Activated CD4-positive, alpha-beta T cell treated with anti-CD3 and anti-CD28 coated beads, Interleukin-2, amount 10 ng/mL, durations not matched to agents 24 days and 14 days (primary cell): ENCODE measurements around the gene CRNN. TPM values are rescaled to one million over a fixed set of nuclear protein-coding genes. Genes with fewer than 3 reads are reported as not detected.

ENCODE experiments used
- DNase-seq: peaks from one replicate; pipeline ENCODE4 v3.0.0; 2022
- H3K27ac Mint-ChIP-seq: one replicate; pipeline ENCODE4 v1.8.0; 2022; ENCODE audit warnings: mild to moderate bottlenecking, mixed read lengths
- H3K27me3 Mint-ChIP-seq: one replicate; pipeline ENCODE4 v1.8.0; 2022; ENCODE audit warnings: mixed read lengths
- H3K36me3 Mint-ChIP-seq: one replicate; pipeline ENCODE4 v1.8.0; 2022; ENCODE audit warnings: low read depth, mild to moderate bottlenecking, mixed read lengths
- H3K4me1 Mint-ChIP-seq: one replicate; pipeline ENCODE4 v1.8.0; 2021; ENCODE audit warnings: mixed read lengths
- H3K4me3 Mint-ChIP-seq: one replicate; pipeline ENCODE4 v1.8.0; 2022; ENCODE audit warnings: mild to moderate bottlenecking, moderate library complexity, mixed read lengths
- H3K9me3 Mint-ChIP-seq: one replicate; pipeline ENCODE4 v1.8.0; 2021; ENCODE audit warnings: mixed read lengths
- intact Hi-C: fragments of 100-400 bp; cut with micrococcal nuclease; formaldehyde crosslinking; loops from one replicate; pipeline ENCODE4 v1.15.1; 2023
- total RNA-seq: library from RNA; stranded (reverse); gene quantifications from 2 replicates; pipeline ENCODE4 v1.2.3, GENCODE V29; 2022

Gene CRNN
- not detected in 2 replicates for total RNA-seq

DNA sequence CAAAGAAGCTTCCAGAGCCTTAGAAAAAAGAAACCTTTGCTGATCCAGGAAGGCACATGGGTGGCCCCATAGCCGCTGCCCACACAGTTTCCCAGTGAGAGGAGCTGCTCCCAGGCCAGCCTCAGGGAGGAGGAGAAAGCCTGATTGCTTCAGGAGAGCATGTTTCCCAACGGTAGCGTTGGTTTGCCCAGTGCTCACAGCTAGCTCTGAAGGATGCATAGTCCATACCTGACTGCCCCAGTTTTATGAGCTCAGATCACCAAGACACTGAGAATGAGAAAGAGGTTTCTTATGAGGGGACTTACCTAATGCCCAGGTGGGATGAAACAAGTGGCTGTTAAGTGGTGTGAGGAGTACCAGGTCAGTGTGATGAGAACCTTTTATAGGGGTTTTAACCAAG lies at the start of gene CRNN:
Gene CRNN (minus strand): TSS at position 355 of the 400 bp plus-strand sequence. CDS start 2,030 bp downstream, outside the sequence.
- no peaks in the 10 kb centered on the region for H3K9me3 Mint-ChIP-seq
- H3K27me3 Mint-ChIP-seq: peaks cover 12% of the 10 kb centered on the region
- no peak for DNase-seq
- no peaks in the 10 kb centered on the region for H3K36me3 Mint-ChIP-seq
- no peak within 1 kb of the TSS for H3K4me3 Mint-ChIP-seq
- intact Hi-C loops: no loop called here
- H3K4me1 Mint-ChIP-seq: no peaks in the 10 kb centered on the region
- H3K27ac Mint-ChIP-seq: no peak within 1 kb of the TSS

DNA sequence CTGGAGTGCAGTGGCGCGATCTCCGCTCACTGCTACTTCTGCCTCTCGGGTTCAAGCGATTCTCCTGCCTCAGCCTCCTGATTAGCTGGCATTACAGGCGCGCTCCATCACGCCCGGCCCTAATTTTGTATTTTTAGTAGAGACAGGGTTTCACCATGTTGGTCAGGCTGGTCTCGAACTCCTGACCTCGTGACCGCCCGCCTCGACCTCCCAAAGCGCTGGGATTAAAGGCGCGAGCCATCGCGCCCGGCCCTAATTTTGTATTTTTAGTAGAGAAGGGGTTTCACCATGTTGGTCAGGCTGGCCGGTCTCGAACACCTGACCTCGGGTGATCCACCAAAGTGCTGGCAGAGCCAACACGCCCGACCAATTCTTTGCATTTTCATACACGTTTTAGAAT lies 48.6 kb upstream of the CRNN start:
- peak; percentile 46 for DNase-seq
- Mint-ChIP-seq H3K9me3 (no peaks in the 10 kb centered on the region), H3K4me3 (no peak overlapping the region), H3K4me1 (peaks cover 23% of the 10 kb centered on the region), H3K27me3 (peaks cover 24% of the 10 kb centered on the region), H3K36me3 (no peaks in the 10 kb centered on the region), H3K27ac (no peak overlapping the region)
- intact Hi-C loops: no loop called here

DNA sequence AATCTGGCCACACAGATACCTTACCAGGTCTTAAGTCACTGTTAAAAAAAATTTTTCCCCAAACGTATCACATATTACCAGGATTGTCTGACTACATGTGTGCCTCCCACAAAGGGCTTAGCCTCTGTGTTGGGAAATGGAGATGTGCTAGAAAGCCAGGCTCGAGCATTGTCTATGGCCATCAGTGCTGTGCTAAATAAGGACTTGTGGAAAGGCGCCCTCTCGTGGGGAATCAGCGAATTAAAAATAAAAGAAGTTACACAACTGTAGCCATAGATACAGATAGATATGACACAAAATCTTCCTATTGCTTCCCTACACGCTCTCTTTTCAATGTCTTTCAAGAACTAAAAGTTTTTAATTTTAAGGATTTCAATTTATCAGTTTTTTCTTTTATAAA lies 47.5 kb upstream of the CRNN start:
- Mint-ChIP-seq H3K36me3 (no peaks in the 10 kb centered on the region), H3K4me1 (peaks cover 23% of the 10 kb centered on the region), H3K27ac (peak overlapping the region; percentile 69), H3K27me3 (peaks cover 24% of the 10 kb centered on the region), H3K9me3 (no peaks in the 10 kb centered on the region), H3K4me3 (peak overlapping the region; percentile 64)
- peak; percentile 88 for DNase-seq
- intact Hi-C loops: loop anchor here (2.0 kb wide), 1 partner anchor 413 kb away; no protein-coding TSS in a partner anchor

DNA sequence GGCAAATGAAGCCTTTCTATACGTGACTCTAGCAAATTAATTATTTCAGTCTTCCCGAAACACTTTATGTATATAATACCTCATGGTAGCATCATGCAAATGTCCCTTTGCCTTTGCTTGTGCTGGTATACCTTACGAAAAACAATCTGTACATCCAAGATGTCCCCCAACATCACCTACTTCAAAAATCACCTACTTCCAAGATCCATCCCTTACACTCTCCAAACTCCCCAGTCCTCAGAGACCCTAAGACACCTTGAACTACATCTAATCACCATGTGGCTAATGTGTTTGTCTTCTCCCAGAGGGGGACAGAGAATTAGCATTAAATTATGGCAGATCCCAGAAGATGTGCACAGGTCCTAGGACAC lies 46.5 kb upstream of the CRNN start:
- DNase-seq: peak; percentile 55
- Mint-ChIP-seq H3K9me3 (no peaks in the 10 kb centered on the region), H3K27me3 (peaks cover 20% of the 10 kb centered on the region), H3K4me1 (peaks cover 23% of the 10 kb centered on the region), H3K27ac (peak overlapping the region; percentile 75), H3K4me3 (peak overlapping the region; percentile 39), H3K36me3 (no peaks in the 10 kb centered on the region)
- intact Hi-C loops: loop anchor here (1.0 to 2.0 kb wide), 2 partner anchors 317 to 412 kb away; no protein-coding TSS in a partner anchor

DNA sequence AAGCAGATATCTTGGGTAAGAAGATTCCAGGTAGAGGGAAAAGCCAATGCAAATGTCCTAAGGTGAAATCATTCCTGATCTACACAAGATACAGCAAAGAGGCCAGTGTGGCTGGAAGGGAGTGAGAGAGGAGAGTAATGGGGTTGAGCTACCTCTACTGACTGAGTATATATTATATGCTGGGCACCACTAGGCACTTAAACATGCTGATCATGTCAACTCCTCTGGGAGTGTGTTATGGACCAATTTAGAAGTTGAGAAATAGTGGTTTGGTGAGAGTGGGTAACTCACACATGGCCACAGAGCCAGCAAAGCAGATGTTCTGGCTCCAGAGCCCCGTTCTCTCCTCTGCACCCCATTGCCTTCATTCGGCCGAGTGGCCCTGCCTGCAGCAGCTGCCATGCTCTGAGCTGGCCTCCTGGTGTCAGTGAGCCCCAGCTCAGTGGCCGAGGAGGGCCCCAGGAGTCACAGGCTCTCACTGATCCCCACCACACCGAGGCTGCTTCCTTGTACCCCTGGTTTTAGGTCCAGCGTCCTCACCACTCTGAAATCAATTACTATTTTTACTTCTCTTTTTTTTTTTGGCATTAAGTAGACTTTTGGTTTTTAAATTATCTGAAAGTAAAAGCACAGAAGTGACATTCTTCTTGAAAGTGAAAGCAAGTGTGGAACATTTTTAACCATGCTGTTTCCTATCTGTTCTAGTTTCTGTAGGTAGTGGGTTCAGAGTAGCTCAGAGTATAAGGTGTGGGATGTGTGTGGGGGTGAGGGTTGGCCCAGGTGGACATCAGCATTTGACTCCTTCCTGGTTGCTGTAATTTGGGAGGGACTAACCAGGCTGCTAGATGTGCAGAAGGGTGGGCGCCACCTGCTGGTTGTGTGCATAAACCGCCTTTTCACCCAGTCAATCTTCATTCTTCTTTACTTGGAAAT lies 45.8 kb upstream of the CRNN start:
- intact Hi-C loops: loop anchor here (1.0 to 2.0 kb wide), 3 partner anchors 61 to 411 kb away; no protein-coding TSS in a partner anchor
- peaks cover 19% of the 10 kb centered on the region for H3K27me3 Mint-ChIP-seq
- DNase-seq: peak; percentile 89

DNA sequence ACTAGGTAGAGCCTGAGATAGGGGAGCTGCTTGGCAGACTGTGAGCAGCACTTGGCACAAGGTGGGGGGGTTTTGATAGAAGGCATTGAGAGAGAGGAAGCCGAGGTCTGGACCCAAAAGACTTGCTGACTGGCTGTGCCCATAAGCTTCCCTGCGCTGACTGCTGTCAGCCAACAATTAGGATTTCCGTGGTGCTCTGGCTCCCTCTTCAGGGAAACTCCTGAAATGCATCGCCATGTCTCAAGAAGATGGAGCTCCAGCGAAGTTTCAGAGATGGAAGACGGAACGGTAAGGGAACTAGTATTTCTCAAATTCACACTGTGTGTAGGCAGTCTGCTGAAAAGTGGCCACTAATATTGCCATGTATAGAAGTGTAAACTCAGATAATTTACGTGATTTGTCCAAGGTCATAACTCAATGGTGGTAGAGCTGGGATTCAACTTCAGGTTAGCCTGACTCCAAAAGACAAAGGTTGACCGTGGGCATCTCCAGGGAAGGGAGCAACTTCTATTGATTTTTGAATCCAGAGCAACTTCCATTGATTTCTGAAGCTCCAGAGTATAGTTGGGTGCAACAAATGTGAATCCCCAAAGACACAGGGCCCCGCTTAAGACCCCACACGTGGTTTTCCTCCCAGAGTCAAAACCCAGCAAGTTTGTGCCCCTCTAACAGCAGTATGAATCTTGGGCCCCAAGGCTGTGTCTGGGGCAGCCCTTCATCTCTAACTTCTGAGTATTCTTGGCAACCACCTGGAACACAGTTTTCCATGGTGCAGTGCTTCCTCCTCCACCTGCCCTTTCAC lies 44.5 kb upstream of the CRNN start:
- Mint-ChIP-seq H3K9me3 (no peaks in the 10 kb centered on the region), H3K27ac (peak overlapping the region; percentile 35), H3K4me3 (no peak overlapping the region), H3K36me3 (no peaks in the 10 kb centered on the region), H3K4me1 (peaks cover 23% of the 10 kb centered on the region), H3K27me3 (peaks cover 23% of the 10 kb centered on the region)
- intact Hi-C loops: loop anchor here (1.0 to 2.0 kb wide), 3 partner anchors 60 to 270 kb away; no protein-coding TSS in a partner anchor
- peak; percentile 94 for DNase-seq

More for the DNA sequence above, 45.8 kb upstream of the CRNN start:
- Mint-ChIP-seq H3K9me3 (no peaks in the 10 kb centered on the region), H3K4me3 (peak overlapping the region; percentile 39), H3K27ac (peak overlapping the region; percentile 75), H3K36me3 (no peaks in the 10 kb centered on the region), H3K4me1 (peaks cover 23% of the 10 kb centered on the region)

DNA sequence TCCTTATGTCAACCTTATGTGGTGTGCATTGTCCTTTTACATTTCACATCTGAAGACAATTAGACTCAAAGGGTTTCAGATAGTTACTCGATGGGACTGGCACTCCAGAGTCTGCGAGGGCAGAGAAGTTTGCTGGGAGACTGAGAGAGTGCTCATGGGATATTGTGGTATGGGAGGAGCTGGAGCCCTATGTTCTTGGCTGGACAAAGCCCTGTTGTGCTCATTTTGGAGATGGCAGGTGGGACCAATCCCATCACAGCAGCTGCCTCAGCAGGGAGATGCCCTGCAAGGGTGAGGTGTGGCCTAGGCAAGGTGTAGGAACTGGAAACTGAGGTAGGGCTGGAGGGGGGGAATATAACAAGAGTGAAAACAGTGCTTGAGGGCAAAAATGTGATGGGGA lies 43.5 kb upstream of the CRNN start:
- intact Hi-C loops: no loop called here
- DNase-seq: peak; percentile 46
- no peak overlapping the region for H3K4me3 Mint-ChIP-seq
- H3K4me1 Mint-ChIP-seq: peaks cover 23% of the 10 kb centered on the region
- H3K9me3 Mint-ChIP-seq: no peaks in the 10 kb centered on the region
- no peak overlapping the region for H3K27ac Mint-ChIP-seq
- H3K36me3 Mint-ChIP-seq: no peaks in the 10 kb centered on the region
- H3K27me3 Mint-ChIP-seq: peaks cover 26% of the 10 kb centered on the region

DNA sequence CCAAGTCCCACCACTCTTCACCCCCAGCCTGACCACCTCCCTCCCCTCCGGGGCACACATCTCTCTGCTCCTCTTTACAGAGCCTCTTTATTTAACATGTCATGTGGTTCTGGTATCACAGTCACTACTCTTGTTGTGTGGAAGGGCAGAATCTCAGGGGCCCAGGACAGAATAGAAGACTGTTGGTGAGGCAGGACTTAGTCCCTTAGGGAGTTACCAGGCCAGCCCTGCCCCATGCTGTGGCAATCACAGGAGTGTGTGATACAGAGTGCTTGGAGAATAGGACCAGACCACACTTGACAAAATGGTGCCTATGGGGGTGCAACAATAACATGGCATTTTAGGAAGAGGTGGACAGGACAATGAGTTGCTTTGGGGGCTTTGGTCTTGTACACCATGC lies 43.0 kb upstream of the CRNN start:
- peak; percentile 48 for DNase-seq
- intact Hi-C loops: no loop called here
- H3K27ac Mint-ChIP-seq: no peak overlapping the region
- no peaks in the 10 kb centered on the region for H3K36me3 Mint-ChIP-seq
- H3K27me3 Mint-ChIP-seq: peaks cover 29% of the 10 kb centered on the region
- no peaks in the 10 kb centered on the region for H3K9me3 Mint-ChIP-seq
- H3K4me1 Mint-ChIP-seq: peaks cover 23% of the 10 kb centered on the region
- H3K4me3 Mint-ChIP-seq: no peak overlapping the region

DNA sequence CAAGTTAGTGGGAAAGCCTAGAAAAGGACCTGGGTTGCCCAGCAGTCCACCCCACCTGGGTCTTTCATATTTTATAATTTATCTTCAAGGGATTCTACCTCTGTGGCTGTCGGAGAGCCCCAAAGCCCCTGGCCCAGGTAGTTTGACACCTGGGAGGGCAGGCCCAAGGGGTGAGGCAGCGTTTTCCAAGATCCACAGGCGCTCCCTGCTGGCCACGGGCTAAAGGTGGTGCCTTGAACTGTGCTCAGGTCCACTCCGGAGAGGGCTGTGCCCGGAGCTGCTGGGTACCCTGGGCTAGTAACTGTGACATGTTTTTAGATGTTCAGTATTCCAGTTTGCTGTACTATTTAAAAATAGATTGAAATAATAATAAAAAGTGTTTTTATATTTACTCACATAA lies 37.2 kb upstream of the CRNN start:
- peaks cover 19% of the 10 kb centered on the region for H3K27me3 Mint-ChIP-seq
- intact Hi-C loops: no loop called here
- DNase-seq: peak; percentile 50
- no peaks in the 10 kb centered on the region for H3K36me3 Mint-ChIP-seq
- no peaks in the 10 kb centered on the region for H3K9me3 Mint-ChIP-seq
- H3K4me1 Mint-ChIP-seq: no peaks in the 10 kb centered on the region
- H3K4me3 Mint-ChIP-seq: no peak overlapping the region
- H3K27ac Mint-ChIP-seq: no peak overlapping the region

DNA sequence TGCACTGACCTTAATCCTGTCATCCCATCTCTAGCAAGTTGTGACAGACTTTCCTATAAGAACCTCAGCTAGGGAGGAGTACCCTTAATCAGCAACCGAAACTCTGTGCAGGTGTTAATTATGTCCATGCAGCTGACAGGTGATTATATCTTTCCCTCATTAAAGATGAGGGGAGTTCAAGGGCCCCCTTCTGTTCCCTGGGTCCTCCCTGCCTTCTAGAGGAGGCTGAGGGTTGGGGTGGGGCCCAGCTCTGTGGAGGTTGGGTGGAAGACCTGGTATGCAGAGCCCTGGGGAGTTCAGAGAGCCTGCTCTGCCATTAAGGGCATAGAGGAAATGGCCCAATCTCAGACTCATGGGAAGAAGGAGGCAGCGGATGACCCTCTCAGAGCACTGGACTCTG lies 35.6 kb upstream of the CRNN start:
- peak; percentile 43 for DNase-seq
- peaks cover 18% of the 10 kb centered on the region for H3K27me3 Mint-ChIP-seq
- H3K36me3 Mint-ChIP-seq: no peaks in the 10 kb centered on the region
- intact Hi-C loops: no loop called here
- no peak overlapping the region for H3K27ac Mint-ChIP-seq
- no peaks in the 10 kb centered on the region for H3K4me1 Mint-ChIP-seq
- no peaks in the 10 kb centered on the region for H3K9me3 Mint-ChIP-seq
- H3K4me3 Mint-ChIP-seq: no peak overlapping the region

DNA sequence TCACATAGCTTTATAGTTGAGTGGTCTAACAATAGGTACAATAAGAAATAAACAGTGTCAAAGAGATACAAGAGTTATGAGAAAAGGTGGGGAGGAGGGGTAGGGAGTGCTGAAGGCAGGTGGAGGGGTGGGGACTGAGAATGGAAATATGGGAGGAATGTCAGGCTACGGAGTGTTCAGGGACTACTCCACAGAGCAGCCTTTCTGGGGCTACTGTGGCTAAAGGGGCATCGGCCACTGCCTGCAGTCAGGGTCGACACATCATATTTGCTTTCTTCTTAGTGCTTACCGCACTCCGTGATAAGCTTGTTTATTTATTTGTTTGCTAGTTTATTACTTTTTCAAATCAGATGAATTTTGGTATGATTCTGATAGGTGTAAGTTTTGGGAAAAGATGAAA lies 34.4 kb upstream of the CRNN start:
- H3K27ac Mint-ChIP-seq: no peak overlapping the region
- intact Hi-C loops: no loop called here
- H3K4me3 Mint-ChIP-seq: no peak overlapping the region
- no peaks in the 10 kb centered on the region for H3K36me3 Mint-ChIP-seq
- H3K4me1 Mint-ChIP-seq: no peaks in the 10 kb centered on the region
- peak; percentile 21 for DNase-seq
- no peaks in the 10 kb centered on the region for H3K9me3 Mint-ChIP-seq
- H3K27me3 Mint-ChIP-seq: peaks cover 12% of the 10 kb centered on the region

DNA sequence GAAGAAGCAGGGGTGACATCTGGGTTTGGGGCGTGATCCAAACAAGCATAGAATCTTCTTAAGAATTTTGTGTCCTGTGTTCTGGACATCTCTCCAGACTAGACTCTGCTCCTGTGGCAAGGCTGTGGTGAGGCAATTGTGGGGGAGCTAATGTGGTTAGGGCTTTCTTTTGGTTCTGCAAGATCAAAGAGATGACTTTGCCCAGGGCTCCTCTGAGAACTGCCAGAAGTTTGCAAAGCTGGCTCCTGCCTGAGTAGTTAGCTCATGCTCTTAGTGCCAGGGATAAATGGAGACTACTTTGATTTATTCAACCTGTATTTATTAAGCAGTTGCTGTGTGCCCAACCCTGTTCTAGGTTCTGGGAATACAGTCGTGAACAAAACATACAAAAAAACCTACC lies 34.0 kb upstream of the CRNN start:
- intact Hi-C loops: no loop called here
- Mint-ChIP-seq H3K27me3 (peaks cover 12% of the 10 kb centered on the region), H3K4me3 (no peak overlapping the region), H3K36me3 (no peaks in the 10 kb centered on the region), H3K4me1 (no peaks in the 10 kb centered on the region), H3K9me3 (no peaks in the 10 kb centered on the region), H3K27ac (no peak overlapping the region)
- DNase-seq: peak; percentile 44

DNA sequence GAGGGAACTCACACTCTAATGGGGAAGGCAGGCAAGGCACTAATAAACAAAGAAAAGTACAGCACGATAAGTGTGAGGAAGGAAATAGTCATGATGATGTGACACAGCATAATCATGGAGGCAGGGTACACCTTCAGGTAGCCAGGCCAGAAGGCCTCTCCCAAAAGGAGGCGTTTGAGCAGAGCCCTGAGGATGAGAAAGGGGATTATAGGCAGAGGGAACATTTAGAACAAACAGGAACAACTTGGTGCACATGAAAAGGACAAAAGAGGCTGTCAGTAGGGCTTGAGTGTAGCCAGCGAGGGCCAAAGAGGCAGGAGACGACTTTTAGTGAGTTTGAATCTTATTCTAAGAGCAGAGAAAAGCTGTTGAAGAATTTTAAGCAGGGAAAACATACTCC lies 33.4 kb upstream of the CRNN start:
- H3K27ac Mint-ChIP-seq: no peak overlapping the region
- peak; percentile 15 for DNase-seq
- H3K36me3 Mint-ChIP-seq: no peaks in the 10 kb centered on the region
- intact Hi-C loops: no loop called here
- H3K4me1 Mint-ChIP-seq: no peaks in the 10 kb centered on the region
- H3K4me3 Mint-ChIP-seq: no peak overlapping the region
- peaks cover 9% of the 10 kb centered on the region for H3K27me3 Mint-ChIP-seq
- no peaks in the 10 kb centered on the region for H3K9me3 Mint-ChIP-seq

DNA sequence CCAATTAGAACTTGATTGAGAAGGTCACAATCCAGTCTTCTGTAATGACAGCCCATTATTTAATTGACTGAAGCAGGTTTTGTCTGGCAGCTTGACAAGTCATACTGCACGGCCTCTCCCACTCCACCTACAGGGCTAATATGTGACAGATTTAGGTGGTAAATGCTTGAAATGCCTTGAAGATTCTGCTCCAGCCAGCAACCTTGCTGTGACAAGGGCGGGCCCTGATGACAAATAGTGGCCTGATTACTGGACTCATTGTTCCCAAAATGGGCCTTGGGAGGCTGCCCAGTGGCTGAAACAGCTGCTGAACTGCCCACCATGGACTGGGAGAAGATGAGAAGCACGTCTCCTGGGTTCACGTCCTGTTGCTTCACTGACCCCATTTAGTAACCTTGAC lies 30.0 kb upstream of the CRNN start:
- H3K9me3 Mint-ChIP-seq: no peaks in the 10 kb centered on the region
- H3K27ac Mint-ChIP-seq: no peak overlapping the region
- H3K4me3 Mint-ChIP-seq: no peak overlapping the region
- H3K27me3 Mint-ChIP-seq: peaks cover 5% of the 10 kb centered on the region
- H3K36me3 Mint-ChIP-seq: no peaks in the 10 kb centered on the region
- DNase-seq: no peak
- intact Hi-C loops: loop anchor here (5.0 kb wide), 1 partner anchor 392 kb away; no protein-coding TSS in a partner anchor
- H3K4me1 Mint-ChIP-seq: no peaks in the 10 kb centered on the region
